Measurements from ENCODE around the gene RBFOX1.

RBFOX1 gene

GRCh38 chr16:7524419-7524818 is 191.8 kb downstream of the RBFOX1 start:
- DNase-seq (ENCODE audit: low spot score) = no peak

GRCh38 chr16:7526736-7527135 is 194.1 kb downstream of the RBFOX1 start:
- no peak for DNase-seq (ENCODE audit: low spot score)

GRCh38 chr16:7532534-7532933 is 199.9 kb downstream of the RBFOX1 start:
- no peak for DNase-seq (ENCODE audit: low spot score)

- DNase-seq (ENCODE audit: low spot score) = no peak
Observed at GRCh38 chr16:7534749-7535148, 202.1 kb downstream of the RBFOX1 start.

- no peak for DNase-seq (ENCODE audit: low spot score)
Observed at GRCh38 chr16:7541026-7541425, 208.4 kb downstream of the RBFOX1 start.

GRCh38 chr16:7545251-7545650 is 212.6 kb downstream of the RBFOX1 start:
- DNase-seq (ENCODE audit: low spot score) = no peak

GRCh38 chr16:7546948-7547347 is 214.3 kb downstream of the RBFOX1 start:
- DNase-seq (ENCODE audit: low spot score) = no peak

GRCh38 chr16:7547736-7548135 is 215.1 kb downstream of the RBFOX1 start:
- no peak for DNase-seq (ENCODE audit: low spot score)

GRCh38 chr16:7548796-7549318 is 216.2 kb downstream of the RBFOX1 start:
- no peak for DNase-seq (ENCODE audit: low spot score)

- no peak for DNase-seq (ENCODE audit: low spot score)
Observed at GRCh38 chr16:7550096-7550495, 217.5 kb downstream of the RBFOX1 start.

GRCh38 chr16:7555459-7555858 is 222.8 kb downstream of the RBFOX1 start:
- DNase-seq (ENCODE audit: low spot score) = no peak

GRCh38 chr16:7561908-7562405 is 229.3 kb downstream of the RBFOX1 start:
- DNase-seq (ENCODE audit: low spot score) = no peak

GRCh38 chr16:7566360-7566759 is 233.7 kb downstream of the RBFOX1 start:
- no peak for DNase-seq (ENCODE audit: low spot score)

GRCh38 chr16:7571366-7571765 is 238.7 kb downstream of the RBFOX1 start:
- no peak for DNase-seq (ENCODE audit: low spot score)

- no peak for DNase-seq (ENCODE audit: low spot score)
Observed at GRCh38 chr16:7577588-7577987, 244.9 kb downstream of the RBFOX1 start.

- DNase-seq (ENCODE audit: low spot score) = no peak
Observed at GRCh38 chr16:7579454-7579853, 246.8 kb downstream of the RBFOX1 start.

GRCh38 chr16:7581175-7581574 is 248.5 kb downstream of the RBFOX1 start:
- DNase-seq (ENCODE audit: low spot score) = no peak

- DNase-seq (ENCODE audit: low spot score) = no peak
Observed at GRCh38 chr16:7583396-7583795, 250.8 kb downstream of the RBFOX1 start.

- DNase-seq (ENCODE audit: low spot score) = no peak
Observed at GRCh38 chr16:7584561-7584960, 251.9 kb downstream of the RBFOX1 start.

GRCh38 chr16:7585705-7586104 is 253.1 kb downstream of the RBFOX1 start:
- no peak for DNase-seq (ENCODE audit: low spot score)

GRCh38 chr16:7590934-7591333 is 258.3 kb downstream of the RBFOX1 start:
- no peak for DNase-seq (ENCODE audit: low spot score)

GRCh38 chr16:7596308-7596707 is 263.7 kb downstream of the RBFOX1 start:
- DNase-seq (ENCODE audit: low spot score) = no peak

- DNase-seq (ENCODE audit: low spot score) = no peak
Observed at GRCh38 chr16:7597677-7598076, 265.0 kb downstream of the RBFOX1 start.

- no peak for DNase-seq (ENCODE audit: low spot score)
Observed at GRCh38 chr16:7601100-7601499, 268.5 kb downstream of the RBFOX1 start.
